AG04449 (cell line): Measurements from ENCODE around the gene CCDC171.

Source experiments
- CTCF ChIA-PET: fragments of 350-600 bp; formaldehyde crosslinking; extraction: SDS; loops from one replicate; lab custom pipeline; 2021; ENCODE audit warnings: antibody characterized with exemption; lab: Yijun Ruan, JAX
- POLR2A ChIA-PET: fragments of 400-600, 350-600 bp; formaldehyde crosslinking; extraction: SDS; loops from one replicate; lab custom pipeline; 2020; ENCODE audit warnings: antibody characterized with exemption, inconsistent platforms; lab: Yijun Ruan, JAX
- DNase-seq: peaks from one replicate; pipeline ENCODE4 v3.0.0-alpha.2; 2010; ENCODE audit warnings: low read depth, low spot score
- H3K4me3 ChIP-seq: 2 replicates; pipeline ENCODE4 v1.5.1; 2011; ENCODE audit warnings: low read depth, mild to moderate bottlenecking, control low read depth, low read length
- CTCF ChIP-seq: IDR thresholded peaks from one replicate; pipeline ENCODE4 v1.5.1; 2011; ENCODE audit warnings: mild to moderate bottlenecking, moderate library complexity, low read length, control low read depth, inconsistent platforms; ENCODE audit not compliant: insufficient read depth; ENCODE audit errors: missing control alignments

The CCDC171 gene

GRCh38 chr9:15552636-15553527 is at the start of gene CCDC171:
Gene CCDC171 (plus strand): TSS chr9:15553043. CDS start chr9:15564089, 11,046 bp downstream.
- H3K4me3 ChIP-seq: peak within 1 kb of the TSS; percentile 88
- no peak for TF ChIP-seq CTCF
- CTCF ChIA-PET: interaction anchor here (0.9 to 2.0 kb wide), 5 partner anchors 23 to 130 kb away, joined by 3 to 18 read pairs (median 4); partner anchors contain the start of gene SNAPC3
- POLR2A ChIA-PET: interaction anchor here (1.0 kb wide), 1 partner anchor 42 kb away, joined by 6 read pairs; the partner anchor contains the start of gene PSIP1
- DNase-seq: peak; percentile 58

- no peak overlapping the region for H3K4me3 ChIP-seq
- CTCF ChIA-PET: interaction anchor here (1.0 to 1.3 kb wide), 2 partner anchors 16 to 101 kb away, joined by 3 to 5 read pairs; no protein-coding TSS in a partner anchor
- DNase-seq: no peak
- POLR2A ChIA-PET: no interaction called here
- TF ChIP-seq CTCF: no peak
Measured at GRCh38 chr9:15505921-15506320, 46.9 kb upstream of the CCDC171 start.

- no peak for TF ChIP-seq CTCF
- ChIA-PET CTCF (interaction anchor here (0.9 to 1.2 kb wide), 2 partner anchors 9 to 21 kb away, joined by 3 read pairs; no protein-coding TSS in a partner anchor), POLR2A (interaction anchor here (0.6 to 1.5 kb wide), 2 partner anchors 42 to 51 kb away, joined by 3 to 6 read pairs; partner anchors contain the start of gene CCDC171)
- peak overlapping the region; percentile 83 for H3K4me3 ChIP-seq
- DNase-seq: no peak
Measured at GRCh38 chr9:15509931-15510788, 42.7 kb upstream of the CCDC171 start.

GRCh38 chr9:15510789-15511575 is 41.9 kb upstream of the CCDC171 start, which contains the start of gene PSIP1:
Gene PSIP1 (minus strand): TSS chr9:15510970. CDS start chr9:15510188, 782 bp downstream.
- CTCF ChIA-PET: interaction anchor here (1.2 to 1.3 kb wide), 2 partner anchors 22 to 95 kb away, joined by 3 to 4 read pairs; no protein-coding TSS in a partner anchor
- DNase-seq: peak; percentile 19
- no peak for TF ChIP-seq CTCF
- H3K4me3 ChIP-seq: peak within 1 kb of the TSS; percentile 83
- POLR2A ChIA-PET: interaction anchor here (0.6 to 1.5 kb wide), 3 partner anchors 42 to 89 kb away, joined by 3 to 6 read pairs (median 3); partner anchors contain the start of genes CCDC171 and SNAPC3

- POLR2A ChIA-PET: no interaction called here
- DNase-seq: no peak
- CTCF ChIA-PET: interaction anchor here (1.3 kb wide), 1 partner anchor 94 kb away, joined by 4 read pairs; no protein-coding TSS in a partner anchor
- no peak overlapping the region for H3K4me3 ChIP-seq
- no peak for TF ChIP-seq CTCF
Measured at GRCh38 chr9:15512204-15512603, 40.6 kb upstream of the CCDC171 start.
